ENCODE data around the gene UBE4B. TPM values are rescaled to one million over a fixed set of nuclear protein-coding genes. Genes with fewer than 3 reads are reported as not detected.

UBE4B gene
- total and polyA plus RNA-seq, 9 of the 15 experiments (the other 6 are each of a cell fraction or from before 2014, with no cell fraction given), result 11.7 to 73.7 (median 40.1) TPM

- H3K4me2 ChIP-seq (ENCODE audit: insufficient read depth, low read length), result no peak overlapping the region
- POLR2A ChIA-PET, result interaction anchor here (0.6 to 2.2 kb wide), 5 partner anchors 10 to 396 kb away, joined by 3 to 11 read pairs (median 3); no protein-coding TSS in a partner anchor
- WGBS (ENCODE audit: insufficient coverage, low coverage, missing lambda C conversion rate), result 15% methylated on average over 2 of the region's 2 CpGs
- H3K79me2 ChIP-seq (ENCODE audit: control insufficient read depth, insufficient read depth, low read length), result no peaks in the 10 kb centered on the region
- no peaks in the 10 kb centered on the region for H3K9me3 ChIP-seq (replicated peaks; ENCODE audit: control insufficient read depth, insufficient read depth, low read depth, low read length)
- CTCF ChIA-PET (ENCODE audit: low intra/inter-chr PET ratio), result no interaction called here
- ATAC-seq (no peak), FAIRE-seq (no peak), DNase-seq (ENCODE audit: extremely low read depth in 1 of 4, low spot score in 3 of 4) (no peak)
- H2AFZ ChIP-seq (ENCODE audit: low read depth, low read length), result no peak overlapping the region
- in situ Hi-C loops (cut with MboI), result no loop called here
- no peak overlapping the region for H3K4me3 ChIP-seq
- H3K9me1 ChIP-seq (ENCODE audit: control insufficient read depth, insufficient read depth, low read length), result no peaks in the 10 kb centered on the region
- no peaks in the 10 kb centered on the region for H4K20me1 ChIP-seq (replicated peaks; ENCODE audit: control insufficient read depth, insufficient read depth, low read length)
- no TSS peak for BruUV-seq (replicated peaks)
- H3K4me1 ChIP-seq (replicated peaks in 1 of 2; ENCODE audit: control insufficient read depth in 2 of 2, insufficient read depth in 2 of 2, low read length in 2 of 2), result no peaks in the 10 kb centered on the region
- H3K27ac ChIP-seq (ENCODE audit: extremely low read depth, low read depth, low read length), result no peak overlapping the region
- no peak for TF ChIP-seq ZBTB7A (IDR thresholded peaks at IDR 0.05; ENCODE audit: borderline replicate concordance, control insufficient read depth, low read depth, low read length)
- TF ChIP-seq CHD7 (IDR thresholded peaks at IDR 0.05; ENCODE audit: low read depth, low read length), result no peak
- no peak for TF ChIP-seq HDAC6 (IDR thresholded peaks at IDR 0.05; ENCODE audit: low read depth, low read length)
- TF ChIP-seq TRIM28 (IDR thresholded peaks at IDR 0.05), result no peak
- H3K27me3 ChIP-seq (ENCODE audit: control insufficient read depth in 2 of 2, insufficient read depth in 2 of 2, low read length in 2 of 2), result peaks cover 6 to 12% of the 10 kb centered on the region in 2 experiments; a peak in 4 of 5 replicates
- no peaks in the 10 kb centered on the region for H3K36me3 ChIP-seq (ENCODE audit: control insufficient read depth, insufficient read depth, low read length)
- H3K9ac ChIP-seq (ENCODE audit: insufficient read depth in 1 of 2, low read depth in 2 of 2, low read length in 2 of 2), result no peak overlapping the region
- intact Hi-C loops (cut with micrococcal nuclease), result no loop called here
Observed at GRCh38 chr1:9990944-9991343, 41.8 kb upstream of the UBE4B start.

Data from K562 (cell line).